HG03039 (cell line): Measurements from ENCODE around the gene TMEM132D.
"Not testable (repeated sequence)": the region's sequence is repeated elsewhere in the genome, so short reads cannot be mapped to it uniquely, and the experiment has no call there.

ENCODE experiments used
- ATAC-seq: cut with Tn5 transposase; IDR thresholded peaks from one replicate; pipeline ENCODE4 v1.9.1; 2021; ENCODE audit warnings: mild to moderate bottlenecking, moderate library complexity; ENCODE audit not compliant: unreplicated experiment

Gene TMEM132D

GRCh38 chr12:129203456-129203855 lies 700.4 kb downstream of the TMEM132D start:
- no peak for ATAC-seq

GRCh38 chr12:129202109-129202814 lies 701.6 kb downstream of the TMEM132D start:
- no peak for ATAC-seq

- no peak for ATAC-seq
Observed at GRCh38 chr12:129201029-129201428, 702.8 kb downstream of the TMEM132D start.

GRCh38 chr12:129200576-129200975 lies 703.2 kb downstream of the TMEM132D start:
- no peak for ATAC-seq

- no peak for ATAC-seq
Observed at GRCh38 chr12:129196927-129197326, 706.9 kb downstream of the TMEM132D start.

GRCh38 chr12:129195081-129195480 lies 708.7 kb downstream of the TMEM132D start:
- ATAC-seq, result no peak

- no peak for ATAC-seq
Observed at GRCh38 chr12:129193263-129193871, 710.5 kb downstream of the TMEM132D start.

GRCh38 chr12:129190827-129191226 lies 713.0 kb downstream of the TMEM132D start:
- ATAC-seq, result no peak

GRCh38 chr12:129189879-129190278 lies 713.9 kb downstream of the TMEM132D start:
- not testable (repeated sequence) for ATAC-seq

- no peak for ATAC-seq
Observed at GRCh38 chr12:129186952-129187351, 716.9 kb downstream of the TMEM132D start.

GRCh38 chr12:129185855-129186254 lies 718.0 kb downstream of the TMEM132D start:
- ATAC-seq, result no peak

- no peak for ATAC-seq
Observed at GRCh38 chr12:129184127-129184928, 719.5 kb downstream of the TMEM132D start.

- ATAC-seq, result no peak
Observed at GRCh38 chr12:129179941-129180553, 723.8 kb downstream of the TMEM132D start.

- ATAC-seq, result no peak
Observed at GRCh38 chr12:129169928-129170327, 733.9 kb downstream of the TMEM132D start.

- no peak for ATAC-seq
Observed at GRCh38 chr12:129163861-129164260, 740.0 kb downstream of the TMEM132D start.

GRCh38 chr12:129163461-129163860 lies 740.4 kb downstream of the TMEM132D start:
- no peak for ATAC-seq

GRCh38 chr12:129162805-129163204 lies 741.0 kb downstream of the TMEM132D start:
- no peak for ATAC-seq

- ATAC-seq, result no peak
Observed at GRCh38 chr12:129161511-129161910, 742.3 kb downstream of the TMEM132D start.

GRCh38 chr12:129160282-129160681 lies 743.5 kb downstream of the TMEM132D start:
- no peak for ATAC-seq

GRCh38 chr12:129152351-129153104 lies 751.3 kb downstream of the TMEM132D start:
- ATAC-seq, result no peak

GRCh38 chr12:129150721-129151120 lies 753.1 kb downstream of the TMEM132D start:
- no peak for ATAC-seq
